IMR-90 (cell line): ENCODE data around the gene FOXN3. TPM values are rescaled to one million over a fixed set of nuclear protein-coding genes. Genes with fewer than 3 reads are reported as not detected.
A peak's percentile ranks its signal among the peaks of the same experiment; 100 is the strongest.

ENCODE experiments used
- ATAC-seq: fragments of 200-7000 bp; cut with Tn5 transposase; 2 replicates; pipeline ENCODE4 v1.9.1; 2020; ENCODE audit warnings: low read depth, mild to moderate bottlenecking, moderate library complexity
- BruUV-seq: library from RNA; stranded (reverse); fragments of 400-500 nt; replicated peaks from 2 replicates; lab custom pipeline; 2021; lab: Mats Ljungman, UMichigan
- CTCF ChIA-PET: fragments of 300-600 bp; formaldehyde crosslinking; extraction: SDS; loops from one replicate; lab custom pipeline; 2021; ENCODE audit warnings: antibody characterized with exemption; lab: Yijun Ruan, JAX
- POLR2A ChIA-PET: fragments of 300-600 bp; sonication (Branson Sonifier 250); formaldehyde crosslinking; loops from one replicate; lab custom pipeline; 2022; ENCODE audit warnings: antibody characterized with exemption; ENCODE audit not compliant: unreplicated experiment; lab: Charles Lee
- DNase-seq: peaks from one replicate; pipeline ENCODE4 v3.0.0; 2013
- H2AFZ ChIP-seq: replicated peaks from 2 replicates; pipeline ENCODE3; 2013; ENCODE audit warnings: low read length, mild to moderate bottlenecking; ENCODE audit not compliant: poor library complexity
- H2AK5ac ChIP-seq: 2 replicates; pipeline ENCODE4 v1.6.1; 2013; ENCODE audit warnings: low read depth, low read length, inconsistent platforms
- H2AK9ac ChIP-seq: replicated peaks from 2 replicates; pipeline ENCODE3; 2013; ENCODE audit warnings: mild to moderate bottlenecking, low read depth, low read length, moderate library complexity; ENCODE audit not compliant: poor library complexity
- H2BK120ac ChIP-seq: 2 replicates; pipeline ENCODE4 v1.6.1; 2013; ENCODE audit warnings: low read depth, low read length, inconsistent platforms
- H2BK15ac ChIP-seq: 3 replicates; pipeline ENCODE4 v1.6.1; 2013; ENCODE audit warnings: low read depth, low read length, inconsistent platforms
- H2BK20ac ChIP-seq: 2 replicates; pipeline ENCODE4 v1.6.1; 2013; ENCODE audit warnings: low read depth, mild to moderate bottlenecking, inconsistent platforms, low read length, moderate library complexity
- H2BK5ac ChIP-seq: 2 replicates; pipeline ENCODE4 v1.6.1; 2013; ENCODE audit warnings: mild to moderate bottlenecking, low read depth, low read length, inconsistent platforms; ENCODE audit not compliant: poor library complexity, severe bottlenecking
- H3K14ac ChIP-seq: replicated peaks from 2 replicates; pipeline ENCODE4 v1.6.1; 2013; ENCODE audit warnings: low read depth, low read length, inconsistent platforms
- H3K18ac ChIP-seq: 2 replicates; pipeline ENCODE4 v1.6.1; 2013; ENCODE audit warnings: low read depth, low read length, control low read depth
- H3K23ac ChIP-seq: 2 replicates; pipeline ENCODE4 v1.6.1; 2013; ENCODE audit warnings: low read depth, low read length, inconsistent platforms
- H3K27ac ChIP-seq: 2 replicates; pipeline ENCODE4 v1.5.1; 2013; ENCODE audit warnings: mild to moderate bottlenecking, control low read depth, low read length; ENCODE audit not compliant: insufficient read depth
- H3K27me3 ChIP-seq: 2 replicates; pipeline ENCODE4 v1.6.1; 2013; ENCODE audit warnings: low read length; ENCODE audit not compliant: control insufficient read depth, insufficient read depth
- H3K36me3 ChIP-seq: 2 replicates; pipeline ENCODE4 v1.6.1; 2013; ENCODE audit warnings: low read length, mixed read lengths; ENCODE audit not compliant: control insufficient read depth, insufficient read depth
- H3K4ac ChIP-seq: 2 replicates; pipeline ENCODE4 v1.6.1; 2013; ENCODE audit warnings: low read depth, low read length, inconsistent platforms
- H3K4me1 ChIP-seq: 2 replicates; pipeline ENCODE4 v1.6.1; 2013; ENCODE audit warnings: low read length, mixed read lengths; ENCODE audit not compliant: control insufficient read depth, insufficient read depth
- H3K4me2 ChIP-seq: 2 replicates; pipeline ENCODE4 v1.6.1; 2013; ENCODE audit warnings: low read depth, mild to moderate bottlenecking, control low read depth, low read length, moderate library complexity
- H3K4me3 ChIP-seq: 2 replicates; pipeline ENCODE4 v1.5.1; 2013; ENCODE audit warnings: low read depth, mild to moderate bottlenecking, control low read depth, low read length, moderate library complexity; ENCODE audit not compliant: insufficient read depth
- H3K56ac ChIP-seq: 2 replicates; pipeline ENCODE4 v1.6.1; 2013; ENCODE audit warnings: low read length, inconsistent platforms; ENCODE audit not compliant: insufficient read depth; ENCODE audit errors: extremely low read depth
- H3K79me1 ChIP-seq, 2 experiments: 2 replicates each; pipeline ENCODE4 v1.6.1; 2013; ENCODE audit warnings: low read length in 2 of 2, inconsistent platforms in 1 of 2, low read depth in 1 of 2
- H3K9ac ChIP-seq: 2 replicates; pipeline ENCODE4 v1.6.1; 2013; ENCODE audit warnings: low read depth, low read length, control low read depth
- H3K9me1 ChIP-seq: 2 replicates; pipeline ENCODE4 v1.6.1; 2013; ENCODE audit warnings: low read length, inconsistent platforms; ENCODE audit not compliant: insufficient read depth
- H3K9me3 ChIP-seq: 2 replicates; pipeline ENCODE4 v1.6.1; 2013; ENCODE audit warnings: low read length; ENCODE audit not compliant: control insufficient read depth, insufficient read depth
- H4K20me1 ChIP-seq: 2 replicates; pipeline ENCODE4 v1.6.1; 2013; ENCODE audit warnings: low read length, inconsistent platforms; ENCODE audit not compliant: insufficient read depth
- H4K5ac ChIP-seq: 2 replicates; pipeline ENCODE4 v1.6.1; 2013; ENCODE audit warnings: mild to moderate bottlenecking, low read depth, low read length, control low read depth
- H4K8ac ChIP-seq, 2 experiments: 2 replicates each; pipeline ENCODE4 v1.6.1; 2013; ENCODE audit warnings: low read depth in 2 of 2, low read length in 2 of 2, control low read depth in 1 of 2, inconsistent platforms in 1 of 2
- H4K91ac ChIP-seq: 2 replicates; pipeline ENCODE4 v1.6.1; 2013; ENCODE audit warnings: low read depth, low read length, inconsistent platforms; ENCODE audit not compliant: insufficient read depth
- BHLHE40 ChIP-seq: fragments of 150-350 bp; IDR thresholded peaks from 2 replicates; pipeline ENCODE4 v1.6.1; 2016; ENCODE audit warnings: mild to moderate bottlenecking, low read depth, low read length
- CEBPB ChIP-seq: IDR thresholded peaks from 2 replicates; pipeline ENCODE4 v1.6.1; 2012; ENCODE audit warnings: low read depth, low read length, improper control_type of control experiment
- CHD1 ChIP-seq: IDR thresholded peaks from 2 replicates; pipeline ENCODE4 v1.6.1; 2012; ENCODE audit warnings: low read depth, low read length, improper control_type of control experiment
- FOS ChIP-seq: fragments of 150-350 bp; IDR thresholded peaks from 2 replicates; pipeline ENCODE4 v1.6.1; 2016; ENCODE audit warnings: low read depth, low read length
- MAFK ChIP-seq: IDR thresholded peaks from 2 replicates; pipeline ENCODE4 v1.6.1; 2012; ENCODE audit warnings: low read depth, low read length, improper control_type of control experiment
- MAZ ChIP-seq: IDR thresholded peaks from 2 replicates; pipeline ENCODE4 v1.6.1; 2012; ENCODE audit warnings: low read depth, mild to moderate bottlenecking, low read length, improper control_type of control experiment, moderate library complexity, borderline replicate concordance
- MXI1 ChIP-seq: IDR thresholded peaks from 2 replicates; pipeline ENCODE4 v1.6.1; 2012; ENCODE audit warnings: low read depth, mild to moderate bottlenecking, low read length, moderate library complexity, borderline replicate concordance
- NFE2L2 ChIP-seq: fragments of 150-350 bp; IDR thresholded peaks from 2 replicates; pipeline ENCODE4 v1.6.1; 2016; ENCODE audit warnings: low read depth, mild to moderate bottlenecking, low read length
- POLR2A ChIP-seq: IDR thresholded peaks from 2 replicates; pipeline ENCODE4 v1.6.1; 2012; ENCODE audit warnings: mild to moderate bottlenecking, low read depth, low read length
- RAD21 ChIP-seq: IDR thresholded peaks from 2 replicates; pipeline ENCODE4 v1.6.1; 2012; ENCODE audit warnings: low read length, improper control_type of control experiment
- RCOR1 ChIP-seq: IDR thresholded peaks from 2 replicates; pipeline ENCODE4 v1.6.1; 2012; ENCODE audit warnings: mild to moderate bottlenecking, low read length, improper control_type of control experiment; ENCODE audit not compliant: insufficient replicate concordance
- RFX5 ChIP-seq: IDR thresholded peaks from 2 replicates; pipeline ENCODE4 v1.8.0; 2012; ENCODE audit warnings: low read depth, mild to moderate bottlenecking, low read length, moderate library complexity
- SMC3 ChIP-seq: fragments of 150-350 bp; IDR thresholded peaks from 2 replicates; pipeline ENCODE4 v1.6.1; 2016; ENCODE audit warnings: low read depth, mild to moderate bottlenecking, antibody characterized with exemption, low read length, moderate library complexity
- WGBS, 2 experiments: methylation state at CpG; one replicate each; pipeline versions ENCODE4 v1.1.5 to v1.1.7; 2013; ENCODE audit warnings: missing lambda C conversion rate in 2 of 2; ENCODE audit not compliant: insufficient read length in 1 of 2; ENCODE audit errors: extremely low coverage in 2 of 2; 5-methylcytosine and 5-hydroxymethylcytosine counted together
- dilution Hi-C: fragments of 300-500 bp; cut with HindIII; formaldehyde crosslinking; loops from one replicate; pipeline ENCODE4 v1.14.3; 2018; ENCODE audit warnings: low sequenced_read_pairs; ENCODE audit not compliant: unreplicated experiment
- in situ Hi-C: fragments of 300-500 bp; cut with MboI; formaldehyde crosslinking; loops from 3 replicates; pipeline ENCODE4 v1.14.3; 2019; ENCODE audit warnings: low sequenced_read_pairs, inconsistent platforms, mixed read lengths
- intact Hi-C: fragments of 100-400 bp; cut with micrococcal nuclease; formaldehyde crosslinking; loops from 2 replicates; pipeline ENCODE4 v1.10.0; 2022
- polyA plus RNA-seq, 3 experiments: library from polyadenylated mRNA; depleted of rRNA; stranded (reverse); fragments of >200 nt; gene quantifications; 2 replicates each; pipeline ENCODE4 v1.2.3, GENCODE V29; 2012; ENCODE audit warnings: low replicate concordance in 1 of 3
- total RNA-seq: library from RNA; depleted of rRNA; stranded (reverse); fragments of >200 nt; gene quantifications from 2 replicates; pipeline ENCODE4 v1.2.3, GENCODE V29; 2012
- TF ChIP-seq, protein P1 (sequence below): conservative IDR thresholded peaks from 2 replicates; pipeline ENCODE4 v1.5.1; 2012; ENCODE audit warnings: mild to moderate bottlenecking, low read depth, low read length, improper control_type of control experiment
- TF ChIP-seq, protein P2 (sequence below): fragments of 150-350 bp; IDR thresholded peaks from 2 replicates; pipeline ENCODE4 v1.6.1; 2016; ENCODE audit warnings: low read depth, mild to moderate bottlenecking, low read length, moderate library complexity, borderline replicate concordance
- TF ChIP-seq, protein P3 (sequence below): fragments of 150-350 bp; IDR thresholded peaks from 2 replicates; pipeline ENCODE4 v1.6.1; 2017; ENCODE audit warnings: mild to moderate bottlenecking, antibody characterized with exemption, low read length, low read depth

The FOXN3 gene
- total and polyA plus RNA-seq, 2 of the 4 experiments (the other 2 are of a cell fraction) = 22.6 to 33.7 TPM

DNA sequence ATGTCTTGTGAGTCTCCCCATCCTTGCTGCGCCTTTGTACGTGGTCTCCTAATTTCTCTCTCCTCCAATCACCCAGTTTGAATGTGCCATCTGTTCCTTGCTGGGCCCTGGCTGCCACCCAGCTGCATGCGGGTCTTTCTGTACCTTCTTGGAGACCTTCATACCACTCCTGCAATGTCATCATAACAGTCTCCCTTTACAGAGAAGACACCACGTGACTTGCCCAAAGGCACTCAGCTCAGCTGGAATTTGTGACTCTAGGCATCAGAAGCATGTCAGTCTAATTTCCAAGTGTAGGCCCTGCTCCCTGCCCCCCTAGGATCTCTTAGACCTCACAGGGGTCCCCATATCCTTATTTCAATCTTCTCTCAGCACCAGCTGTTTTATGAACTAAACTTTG, 308.4 kb downstream of the FOXN3 start:
- Histone ChIP-seq H3K9ac (no peak overlapping the region), H2BK15ac (no peak overlapping the region), H4K20me1 (no peaks in the 10 kb centered on the region), H2AK9ac (no peak overlapping the region), H3K9me1 (no peaks in the 10 kb centered on the region), H2BK5ac (no peak overlapping the region), H3K9me3 (peaks cover 5% of the 10 kb centered on the region; the same call in 1 of the 2 replicates), H4K8ac (no peak overlapping the region), H2BK20ac (no peak overlapping the region), H2AFZ (no peak overlapping the region), H2BK120ac (no peak overlapping the region), H3K27ac (no peak overlapping the region), H4K91ac (no peak overlapping the region), H2AK5ac (no peak overlapping the region), H3K56ac (no peak overlapping the region), H3K27me3 (peaks cover 26% of the 10 kb centered on the region), H3K14ac (no peak overlapping the region), H3K4me1 (no peaks in the 10 kb centered on the region), H3K4ac (no peak overlapping the region), H3K79me1 (no peaks in the 10 kb centered on the region), H3K18ac (no peak overlapping the region), H3K23ac (no peak overlapping the region), H4K5ac (no peak overlapping the region), H3K4me2 (no peak overlapping the region), H3K4me3 (no peak overlapping the region), H3K36me3 (no peaks in the 10 kb centered on the region)
- TF ChIP-seq, protein P1, sequence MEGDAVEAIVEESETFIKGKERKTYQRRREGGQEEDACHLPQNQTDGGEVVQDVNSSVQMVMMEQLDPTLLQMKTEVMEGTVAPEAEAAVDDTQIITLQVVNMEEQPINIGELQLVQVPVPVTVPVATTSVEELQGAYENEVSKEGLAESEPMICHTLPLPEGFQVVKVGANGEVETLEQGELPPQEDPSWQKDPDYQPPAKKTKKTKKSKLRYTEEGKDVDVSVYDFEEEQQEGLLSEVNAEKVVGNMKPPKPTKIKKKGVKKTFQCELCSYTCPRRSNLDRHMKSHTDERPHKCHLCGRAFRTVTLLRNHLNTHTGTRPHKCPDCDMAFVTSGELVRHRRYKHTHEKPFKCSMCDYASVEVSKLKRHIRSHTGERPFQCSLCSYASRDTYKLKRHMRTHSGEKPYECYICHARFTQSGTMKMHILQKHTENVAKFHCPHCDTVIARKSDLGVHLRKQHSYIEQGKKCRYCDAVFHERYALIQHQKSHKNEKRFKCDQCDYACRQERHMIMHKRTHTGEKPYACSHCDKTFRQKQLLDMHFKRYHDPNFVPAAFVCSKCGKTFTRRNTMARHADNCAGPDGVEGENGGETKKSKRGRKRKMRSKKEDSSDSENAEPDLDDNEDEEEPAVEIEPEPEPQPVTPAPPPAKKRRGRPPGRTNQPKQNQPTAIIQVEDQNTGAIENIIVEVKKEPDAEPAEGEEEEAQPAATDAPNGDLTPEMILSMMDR = no peak
- TF ChIP-seq FOS (no peak), RAD21 (no peak), SMC3 (no peak), RFX5 (no peak), MAZ (no peak), MXI1 (no peak), POLR2A (no peak), CHD1 (no peak), CEBPB (no peak), BHLHE40 (no peak), RCOR1 (no peak), MAFK (no peak), NFE2L2 (no peak)
- TF ChIP-seq, protein P2, sequence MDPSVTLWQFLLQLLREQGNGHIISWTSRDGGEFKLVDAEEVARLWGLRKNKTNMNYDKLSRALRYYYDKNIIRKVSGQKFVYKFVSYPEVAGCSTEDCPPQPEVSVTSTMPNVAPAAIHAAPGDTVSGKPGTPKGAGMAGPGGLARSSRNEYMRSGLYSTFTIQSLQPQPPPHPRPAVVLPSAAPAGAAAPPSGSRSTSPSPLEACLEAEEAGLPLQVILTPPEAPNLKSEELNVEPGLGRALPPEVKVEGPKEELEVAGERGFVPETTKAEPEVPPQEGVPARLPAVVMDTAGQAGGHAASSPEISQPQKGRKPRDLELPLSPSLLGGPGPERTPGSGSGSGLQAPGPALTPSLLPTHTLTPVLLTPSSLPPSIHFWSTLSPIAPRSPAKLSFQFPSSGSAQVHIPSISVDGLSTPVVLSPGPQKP = no peak
- TF ChIP-seq, protein P3, sequence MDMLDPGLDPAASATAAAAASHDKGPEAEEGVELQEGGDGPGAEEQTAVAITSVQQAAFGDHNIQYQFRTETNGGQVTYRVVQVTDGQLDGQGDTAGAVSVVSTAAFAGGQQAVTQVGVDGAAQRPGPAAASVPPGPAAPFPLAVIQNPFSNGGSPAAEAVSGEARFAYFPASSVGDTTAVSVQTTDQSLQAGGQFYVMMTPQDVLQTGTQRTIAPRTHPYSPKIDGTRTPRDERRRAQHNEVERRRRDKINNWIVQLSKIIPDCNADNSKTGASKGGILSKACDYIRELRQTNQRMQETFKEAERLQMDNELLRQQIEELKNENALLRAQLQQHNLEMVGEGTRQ = no peak
- in situ Hi-C loops = no loop called here
- BruUV-seq = no TSS peak
- CTCF ChIA-PET = no interaction called here
- 67% methylated on average over 4 of the region's 4 CpGs; no CpG with 5 or more reads in 1 of the 2 experiments for WGBS, 2 experiments
- POLR2A ChIA-PET = no interaction called here
- intact Hi-C loops = no loop called here
- dilution Hi-C loops = no loop called here
- ATAC-seq = peak; percentile 14; the same call in 1 of the 2 replicates
- no peak for DNase-seq
